GM10847 (cell line): ENCODE results near the gene NIPBL.

ENCODE experiments used
- POLR2A ChIP-seq: IDR thresholded peaks from 2 replicates; pipeline ENCODE4 v1.6.1; 2011; ENCODE audit not compliant: insufficient read length; ENCODE audit errors: extremely low read depth

Gene NIPBL

GRCh38 chr5:37028910-37029309 lies 152.3 kb downstream of the NIPBL start:
- no peak for TF ChIP-seq POLR2A

- TF ChIP-seq POLR2A, result no peak
These were observed 152.9 kb downstream of the NIPBL start for GRCh38 chr5:37029436-37029835.

GRCh38 chr5:37034955-37035354 lies 158.4 kb downstream of the NIPBL start:
- TF ChIP-seq POLR2A, result no peak

- no peak for TF ChIP-seq POLR2A
These were observed 161.3 kb downstream of the NIPBL start for GRCh38 chr5:37037840-37038239.

- TF ChIP-seq POLR2A, result no peak
These were observed 163.3 kb downstream of the NIPBL start for GRCh38 chr5:37039824-37040223.

- TF ChIP-seq POLR2A, result no peak
These were observed 167.1 kb downstream of the NIPBL start for GRCh38 chr5:37043693-37044092.

- no peak for TF ChIP-seq POLR2A
These were observed 167.6 kb downstream of the NIPBL start for GRCh38 chr5:37044120-37044519.

- TF ChIP-seq POLR2A, result no peak
These were observed 169.1 kb downstream of the NIPBL start for GRCh38 chr5:37045703-37046102.

- no peak for TF ChIP-seq POLR2A
These were observed 171.4 kb downstream of the NIPBL start for GRCh38 chr5:37047947-37048346.

GRCh38 chr5:37054391-37054790 lies 177.8 kb downstream of the NIPBL start:
- no peak for TF ChIP-seq POLR2A

- TF ChIP-seq POLR2A, result no peak
These were observed 178.9 kb downstream of the NIPBL start for GRCh38 chr5:37055383-37055990.

GRCh38 chr5:37056762-37057161 lies 180.2 kb downstream of the NIPBL start:
- TF ChIP-seq POLR2A, result no peak

- TF ChIP-seq POLR2A, result no peak
These were observed 183.5 kb downstream of the NIPBL start for GRCh38 chr5:37060030-37060429.

GRCh38 chr5:37063739-37064138 lies 187.2 kb downstream of the NIPBL start:
- TF ChIP-seq POLR2A, result no peak

GRCh38 chr5:37064442-37064841 lies 187.9 kb downstream of the NIPBL start:
- TF ChIP-seq POLR2A, result no peak

- TF ChIP-seq POLR2A, result no peak
These were observed 194.9 kb downstream of the NIPBL start for GRCh38 chr5:37071487-37071886.

GRCh38 chr5:37071901-37072581 lies 195.5 kb downstream of the NIPBL start:
- no peak for TF ChIP-seq POLR2A
